SW 1271 (cell line): ENCODE measurements around the gene OAS1.
"Not testable (repeated sequence)": the region's sequence is repeated elsewhere in the genome, so short reads cannot be mapped to it uniquely, and the experiment has no call there.

Source experiments
- DNase-seq, 2 experiments: peaks; one replicate each; lab custom pipeline; 2025; lab: John Stamatoyannopoulos, UW

OAS1 gene

DNA sequence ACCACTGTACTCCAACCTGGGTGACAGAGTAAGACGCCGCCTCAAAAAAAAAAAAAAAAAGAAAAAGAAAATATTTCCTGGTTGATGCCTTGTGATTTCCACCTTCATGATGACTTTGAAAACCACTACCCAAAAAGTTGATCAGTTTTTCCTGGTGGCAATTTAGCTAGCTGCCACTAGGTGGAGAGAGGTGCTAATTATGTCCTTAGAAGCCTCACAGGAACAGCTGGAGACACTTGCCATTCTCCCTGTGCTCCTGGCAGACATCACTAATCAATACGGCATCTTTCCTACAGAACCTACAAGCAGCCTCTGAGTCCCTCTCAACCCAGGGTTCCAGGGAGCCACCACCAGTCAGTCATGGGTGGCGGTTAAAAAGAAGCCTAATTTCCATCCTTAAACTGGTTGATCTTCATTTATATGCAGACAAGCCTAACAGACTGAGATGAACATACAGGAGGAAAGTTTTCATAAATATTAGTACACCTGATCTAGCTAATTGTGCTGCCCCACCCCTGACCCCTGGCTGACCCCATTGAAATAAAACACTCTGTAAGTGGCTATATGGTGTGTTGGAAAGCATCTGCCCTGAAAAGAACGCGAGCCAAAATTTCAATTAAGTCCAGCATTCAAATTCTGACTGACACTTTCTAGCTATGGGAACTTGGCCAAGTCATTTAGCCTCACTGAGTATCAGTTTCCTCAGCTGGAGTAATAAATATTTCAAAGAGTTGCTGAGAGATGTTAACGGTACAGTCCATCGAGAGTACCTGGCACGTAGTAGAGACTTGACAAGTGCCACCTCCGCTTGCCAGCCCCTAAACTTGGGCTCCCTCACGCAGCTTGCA lies 6.2 kb upstream of the OAS1 start:
- peak; percentile 21 to 72 for DNase-seq

DNA sequence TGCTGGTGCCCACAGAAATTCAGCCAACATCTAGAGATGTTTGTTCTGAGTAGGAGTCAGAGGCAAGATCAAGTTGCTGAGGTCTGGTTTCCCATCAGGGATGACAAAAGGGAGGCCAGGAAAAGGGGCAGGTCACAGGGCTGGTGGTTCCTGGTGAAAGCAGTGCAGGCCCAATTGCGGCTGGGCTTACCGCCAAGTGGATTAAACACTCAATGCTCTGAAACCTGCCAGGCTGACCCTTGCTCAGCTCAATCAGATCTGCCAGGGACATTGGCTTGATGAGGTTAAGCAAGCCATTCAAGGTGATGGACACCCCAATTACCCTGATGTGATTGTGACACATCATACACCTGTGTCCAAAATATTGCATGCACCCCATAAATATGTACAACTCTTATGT lies 5.5 kb upstream of the OAS1 start:
- no peak for DNase-seq

DNA sequence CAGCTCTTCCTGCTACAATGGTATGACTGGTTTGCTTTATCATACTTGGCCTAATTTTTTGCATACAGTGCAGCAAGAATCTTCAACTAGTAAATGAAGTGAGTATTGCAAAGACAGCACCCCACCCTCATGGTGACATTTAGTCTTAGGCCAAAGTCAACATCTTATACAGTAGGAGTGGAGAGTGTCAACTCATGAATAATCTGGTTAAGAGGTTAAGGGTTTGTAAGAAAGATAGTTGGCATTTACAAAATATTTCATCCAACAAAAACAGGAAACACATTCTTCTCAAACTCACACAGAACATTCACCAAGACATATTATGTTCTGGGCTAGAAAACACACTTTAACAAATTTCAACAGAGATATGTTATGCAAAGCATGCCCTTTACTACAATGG lies 2.2 kb upstream of the OAS1 start:
- DNase-seq = peak in 1 of 2 experiments; percentile 11

DNA sequence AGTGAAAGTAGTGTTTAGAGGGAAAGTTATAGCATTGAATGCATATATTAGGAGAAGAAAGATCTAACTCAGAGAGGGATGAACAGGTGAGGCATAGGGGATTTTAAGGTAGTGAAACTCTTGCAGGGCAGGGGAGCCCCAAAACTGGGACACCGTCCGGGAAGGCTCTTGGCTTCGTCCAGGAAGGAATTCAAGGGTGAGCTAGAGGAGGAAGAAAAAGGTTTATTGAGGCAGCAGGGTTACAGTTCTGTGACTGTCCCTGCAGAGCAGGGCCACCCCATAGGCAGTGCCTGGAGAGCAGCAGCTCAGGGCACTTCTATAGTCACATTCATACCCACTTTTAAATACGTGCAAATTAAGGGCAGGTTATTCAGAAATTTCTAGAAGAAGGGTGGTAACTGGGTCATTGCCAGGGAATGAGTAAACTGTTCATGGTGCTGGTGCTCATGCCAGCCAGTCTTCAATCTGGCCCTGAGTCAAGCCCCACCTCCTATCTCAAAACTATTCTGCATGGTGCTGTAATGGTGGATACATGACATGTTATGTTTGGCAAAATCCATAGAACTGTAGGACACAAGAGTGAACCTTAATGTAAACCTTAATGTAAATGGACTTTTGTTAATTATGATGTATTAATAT lies 1.2 kb upstream of the OAS1 start:
- DNase-seq = no peak

DNA sequence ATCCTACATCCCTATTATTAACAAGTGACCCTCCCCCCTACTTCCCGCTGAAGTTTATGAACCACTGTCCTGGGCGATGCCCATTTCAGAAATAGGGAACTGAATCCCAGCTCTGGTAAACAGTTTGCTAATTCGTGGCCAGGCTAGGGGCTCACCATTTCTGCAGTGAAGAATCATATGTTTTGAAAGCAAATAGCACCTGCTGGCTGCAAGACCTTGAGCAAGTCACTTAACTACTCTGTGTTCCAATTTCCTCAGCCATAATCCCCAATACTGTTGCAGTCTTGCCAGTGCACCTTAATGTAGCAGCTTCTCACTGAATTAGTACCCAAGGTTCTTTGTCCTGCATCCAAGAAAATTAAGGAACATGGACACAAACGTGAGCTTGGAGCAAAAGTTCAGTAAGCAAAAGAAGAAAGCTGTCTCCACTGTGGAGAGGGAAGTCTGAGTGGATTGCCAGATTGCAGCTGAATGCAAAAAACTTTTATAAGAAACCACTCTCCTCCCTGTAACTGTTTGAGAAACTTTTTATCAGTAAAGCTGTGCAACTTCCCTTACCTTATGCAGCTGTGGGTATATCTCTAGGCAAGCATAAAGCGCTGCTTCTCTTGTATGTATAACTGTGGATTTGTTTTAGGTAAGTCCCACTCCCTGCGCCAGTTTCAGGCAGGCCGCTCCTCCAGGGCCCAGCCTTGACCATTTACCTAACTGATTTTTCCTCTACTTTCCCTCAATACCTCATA lies 824 bp downstream of the OAS1 start:
- no peak for DNase-seq

DNA sequence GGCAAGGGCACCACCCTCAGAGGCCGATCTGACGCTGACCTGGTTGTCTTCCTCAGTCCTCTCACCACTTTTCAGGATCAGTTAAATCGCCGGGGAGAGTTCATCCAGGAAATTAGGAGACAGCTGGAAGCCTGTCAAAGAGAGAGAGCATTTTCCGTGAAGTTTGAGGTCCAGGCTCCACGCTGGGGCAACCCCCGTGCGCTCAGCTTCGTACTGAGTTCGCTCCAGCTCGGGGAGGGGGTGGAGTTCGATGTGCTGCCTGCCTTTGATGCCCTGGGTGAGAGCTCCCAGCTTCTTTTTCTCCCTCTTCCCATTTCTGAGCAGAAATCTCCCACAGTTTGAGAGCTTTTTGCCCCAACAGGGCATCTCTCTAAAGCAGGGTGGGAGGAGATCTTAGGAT lies 1.8 kb downstream of the OAS1 start:
- no peak for DNase-seq

DNA sequence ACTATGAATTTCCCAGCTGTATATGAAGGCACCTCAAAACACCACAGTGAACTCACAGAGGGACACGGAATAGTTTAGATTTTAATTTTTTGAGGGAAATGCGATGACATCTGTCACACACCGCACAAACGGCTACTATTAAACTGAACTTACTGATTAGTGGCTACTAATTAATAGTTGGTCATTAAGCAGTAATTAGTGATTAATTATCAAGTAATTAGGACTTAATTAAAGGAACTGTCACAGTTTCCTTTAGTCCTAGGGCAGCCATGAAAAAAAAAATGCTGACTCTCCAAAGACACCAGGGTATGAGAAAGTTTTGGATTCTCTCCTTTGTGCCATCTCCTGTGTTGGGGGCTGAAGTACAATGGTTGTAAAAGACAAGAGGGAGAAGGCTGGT lies 2.9 kb downstream of the OAS1 start:
- DNase-seq = no peak

DNA sequence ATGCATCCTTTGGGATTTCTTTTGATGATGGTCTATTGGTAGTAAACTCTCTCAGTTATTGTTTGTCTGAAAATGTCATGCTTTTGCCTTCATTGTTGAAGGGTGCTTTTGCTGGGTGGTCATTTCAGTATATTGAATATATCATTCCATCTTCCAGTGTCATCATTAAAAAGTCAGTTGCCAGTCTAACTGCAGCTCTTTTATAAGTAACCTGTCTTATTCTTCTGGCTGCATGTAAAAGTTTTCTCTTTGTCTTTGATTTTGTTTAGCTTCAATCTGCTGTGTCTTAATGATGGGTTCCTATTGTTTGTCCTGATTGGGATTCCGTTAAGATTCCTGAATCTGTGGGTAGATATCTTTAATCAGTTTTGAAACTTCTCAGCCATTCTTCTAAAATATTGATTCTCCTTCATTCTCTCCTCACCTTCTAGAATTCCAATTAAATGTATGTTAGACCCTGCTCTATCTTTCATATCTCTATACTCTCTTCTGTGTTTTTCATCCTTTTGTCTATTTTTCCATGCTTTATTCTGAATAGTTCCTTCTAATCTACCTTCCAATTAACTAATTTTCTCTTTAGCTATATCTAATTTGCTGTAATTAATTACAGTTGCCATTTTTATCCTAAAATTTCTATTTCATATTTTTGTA lies 6.4 kb downstream of the OAS1 start:
- no peak for DNase-seq

DNA sequence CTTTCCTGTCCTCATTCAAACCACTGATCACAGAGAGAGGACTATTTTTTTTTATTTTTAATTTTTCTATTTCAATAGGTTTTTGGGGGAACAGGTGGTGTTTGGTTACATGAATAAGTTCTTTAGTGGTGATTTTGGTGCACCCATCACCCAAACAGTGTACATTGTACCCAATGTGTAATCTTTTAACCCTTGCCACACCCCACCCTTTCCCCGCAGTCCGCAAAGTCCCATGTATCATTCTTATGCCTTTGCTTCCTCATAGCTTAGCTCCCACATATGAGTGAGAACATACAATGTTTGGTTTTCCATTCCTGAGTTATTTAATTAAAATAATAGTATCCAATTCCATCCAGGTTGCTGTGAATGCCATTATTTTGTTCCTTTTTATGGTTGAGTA lies 7.1 kb downstream of the OAS1 start:
- not testable (repeated sequence) for DNase-seq

DNA sequence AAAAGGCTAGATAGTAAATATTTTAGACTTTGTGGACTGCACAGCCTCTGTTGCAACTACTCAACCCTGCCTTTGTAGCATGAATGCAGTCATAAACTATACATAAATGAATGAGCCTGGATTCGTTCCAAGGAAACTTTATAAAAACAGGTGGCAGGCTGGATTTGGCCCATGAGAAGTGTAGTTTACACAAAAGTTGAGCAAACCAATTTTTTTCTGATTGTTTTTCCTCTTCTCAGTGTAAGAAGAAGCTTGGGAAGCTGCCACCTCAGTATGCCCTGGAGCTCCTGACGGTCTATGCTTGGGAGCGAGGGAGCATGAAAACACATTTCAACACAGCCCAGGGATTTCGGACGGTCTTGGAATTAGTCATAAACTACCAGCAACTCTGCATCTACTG lies 9.5 kb downstream of the OAS1 start:
- no peak for DNase-seq

DNA sequence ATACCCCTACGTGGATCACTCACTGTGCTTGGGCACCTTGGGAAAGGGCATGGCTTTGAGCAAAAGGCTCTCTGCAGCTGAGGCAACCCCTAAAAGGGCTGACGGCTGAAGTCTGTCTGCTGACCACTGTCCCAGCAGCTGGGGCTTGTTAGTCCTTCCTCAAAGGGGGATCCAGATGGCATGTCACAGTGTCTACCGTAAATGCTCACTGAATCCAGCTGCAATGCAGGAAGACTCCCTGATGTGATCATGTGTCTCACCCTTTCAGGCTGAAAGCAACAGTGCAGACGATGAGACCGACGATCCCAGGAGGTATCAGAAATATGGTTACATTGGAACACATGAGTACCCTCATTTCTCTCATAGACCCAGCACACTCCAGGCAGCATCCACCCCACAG lies 12.4 kb downstream of the OAS1 start:
- no peak for DNase-seq

DNA sequence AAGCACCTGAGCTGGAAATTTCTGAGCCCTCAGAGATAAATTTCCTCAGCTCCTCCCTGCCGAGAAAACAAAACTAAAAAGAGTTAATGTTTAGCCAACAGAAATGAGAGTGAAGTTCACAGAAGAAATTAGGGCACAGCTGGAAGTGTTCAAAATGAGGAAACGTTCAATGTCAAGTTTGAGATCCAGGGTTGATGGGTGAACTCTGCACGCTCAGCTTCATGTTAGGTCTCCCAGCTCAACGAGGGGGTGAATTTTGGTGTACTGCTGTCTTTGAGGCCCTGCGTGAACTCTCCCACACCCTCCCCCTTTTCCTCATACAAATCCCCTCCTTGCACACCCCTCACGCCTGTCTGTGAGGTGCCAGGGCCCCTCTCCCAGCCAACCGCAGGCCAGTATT lies 18.2 kb downstream of the OAS1 start:
- DNase-seq = no peak

DNA sequence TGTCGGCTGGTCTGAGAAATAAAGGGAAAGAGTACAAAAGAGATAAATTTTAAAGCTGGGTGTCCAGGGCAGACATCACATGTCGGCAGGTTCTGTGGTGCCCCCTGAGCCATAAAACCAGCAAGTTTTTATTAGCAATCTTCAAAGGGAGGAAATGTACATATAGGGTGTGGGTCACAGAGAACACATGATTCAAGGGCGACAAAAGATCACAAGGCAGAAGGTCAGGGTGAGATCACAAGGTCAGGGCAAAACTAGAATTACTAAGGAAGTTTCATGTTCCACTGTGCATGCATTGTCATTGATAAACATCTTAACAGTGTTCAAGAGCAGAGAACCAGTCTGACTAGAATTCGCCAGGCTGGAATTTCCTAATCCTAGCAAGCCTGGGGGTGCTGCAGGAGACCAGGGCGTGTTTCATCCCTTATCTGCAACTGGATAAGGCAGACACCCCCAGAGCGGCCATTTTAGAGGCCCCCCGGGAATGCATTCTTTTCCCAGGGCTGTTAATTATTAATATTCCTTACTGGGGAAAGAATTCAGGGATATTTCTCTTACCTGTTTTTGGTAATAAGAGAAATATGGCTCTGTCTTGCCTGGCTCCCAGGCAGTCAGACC lies 19.8 kb downstream of the OAS1 start:
- not testable (repeated sequence) for DNase-seq

DNA sequence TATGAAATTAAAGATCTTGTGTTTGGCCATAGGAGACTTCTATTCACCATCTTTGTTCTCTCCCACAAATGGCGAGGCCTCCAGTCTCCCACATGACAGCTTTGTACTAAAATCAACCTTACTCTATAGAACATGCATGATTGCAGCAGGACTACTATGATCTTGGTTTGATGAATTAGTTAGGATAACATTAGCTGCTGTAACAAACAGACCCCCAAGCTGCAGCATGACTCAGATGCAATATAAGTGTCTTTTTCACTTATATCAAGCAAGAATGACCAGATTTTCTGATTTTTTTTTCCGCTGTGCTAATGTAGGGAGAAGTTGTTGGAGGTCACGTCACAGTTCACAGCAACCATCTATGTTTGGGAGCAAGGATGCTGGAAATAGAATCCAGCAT lies 20.7 kb downstream of the OAS1 start:
- no peak for DNase-seq

DNA sequence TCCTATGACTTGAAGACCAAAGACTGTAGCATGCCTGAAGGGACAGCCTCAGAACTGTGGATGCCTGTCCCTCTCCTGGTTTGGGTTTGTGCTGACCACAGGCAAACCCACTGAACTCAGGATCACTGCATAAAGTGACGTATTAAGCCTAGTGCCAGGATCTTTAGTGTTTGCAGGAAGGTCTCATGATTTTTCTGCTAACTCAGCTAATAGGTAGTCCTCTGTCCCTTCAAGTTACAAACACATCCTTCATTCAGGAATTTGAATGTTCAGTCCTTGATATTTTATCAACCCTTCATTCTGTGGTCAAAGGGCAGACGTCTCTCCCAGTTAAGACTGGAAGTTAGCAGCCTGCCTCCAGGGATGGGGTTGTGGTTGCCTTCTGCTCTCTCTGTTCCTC lies 21.2 kb downstream of the OAS1 start:
- DNase-seq = no peak

DNA sequence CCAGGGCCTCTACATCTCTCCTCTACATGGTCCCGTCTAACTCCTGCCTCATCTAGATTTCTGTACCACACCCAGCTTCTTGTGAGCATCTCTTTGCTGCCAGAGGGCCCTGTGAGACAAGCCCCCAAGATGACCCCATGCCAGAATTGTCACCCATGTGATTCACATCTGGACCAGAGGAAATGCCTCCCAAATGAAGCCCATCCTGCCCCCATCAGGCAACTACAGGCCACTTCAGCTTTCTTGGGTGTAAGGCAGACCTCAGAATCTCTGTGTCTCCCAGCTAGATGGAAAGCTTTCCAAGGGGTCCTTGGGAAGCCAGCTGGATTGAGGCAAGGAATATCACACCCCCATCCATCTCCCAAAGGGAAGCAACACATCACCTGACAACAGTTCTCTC lies 22.2 kb downstream of the OAS1 start:
- DNase-seq = no peak

DNA sequence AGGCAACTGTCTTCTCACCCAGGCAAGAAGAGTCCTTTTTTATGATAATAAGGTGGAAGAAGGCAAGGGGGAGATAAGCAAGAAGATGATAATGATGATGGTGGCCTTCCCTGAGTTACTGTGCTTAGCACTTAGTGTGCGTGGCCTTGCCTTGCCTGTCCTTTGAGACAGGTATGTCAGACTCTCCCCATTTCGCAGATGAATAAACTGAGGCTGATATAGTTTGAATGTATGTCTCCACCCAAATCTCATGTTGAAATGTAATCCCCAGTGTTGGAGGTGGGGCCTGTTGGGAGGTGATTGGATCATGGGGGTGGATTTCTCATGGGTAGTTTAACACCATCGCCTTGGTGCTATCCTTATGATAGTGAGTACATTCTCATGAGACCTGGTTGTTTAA lies 23.0 kb downstream of the OAS1 start:
- DNase-seq = no peak

DNA sequence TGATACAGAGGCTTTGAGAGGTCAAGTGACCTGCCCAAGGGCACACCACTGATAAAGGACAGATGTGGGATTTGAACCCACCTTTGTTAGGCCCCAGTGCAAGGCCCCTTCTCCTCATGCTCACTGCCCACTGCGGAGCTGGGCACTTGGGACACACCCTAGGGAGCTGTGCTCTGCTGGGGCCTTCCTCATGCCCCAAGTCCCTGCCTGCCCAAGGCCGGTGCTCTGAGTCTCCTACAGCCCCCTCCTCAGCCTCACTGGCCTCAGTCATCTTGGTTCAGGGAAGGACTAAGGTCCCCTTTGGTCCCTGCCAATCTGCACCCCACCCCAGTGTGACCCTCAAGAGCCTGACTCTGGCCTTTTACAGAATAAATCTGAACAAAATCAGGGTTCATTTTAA lies 23.6 kb downstream of the OAS1 start:
- DNase-seq = no peak

DNA sequence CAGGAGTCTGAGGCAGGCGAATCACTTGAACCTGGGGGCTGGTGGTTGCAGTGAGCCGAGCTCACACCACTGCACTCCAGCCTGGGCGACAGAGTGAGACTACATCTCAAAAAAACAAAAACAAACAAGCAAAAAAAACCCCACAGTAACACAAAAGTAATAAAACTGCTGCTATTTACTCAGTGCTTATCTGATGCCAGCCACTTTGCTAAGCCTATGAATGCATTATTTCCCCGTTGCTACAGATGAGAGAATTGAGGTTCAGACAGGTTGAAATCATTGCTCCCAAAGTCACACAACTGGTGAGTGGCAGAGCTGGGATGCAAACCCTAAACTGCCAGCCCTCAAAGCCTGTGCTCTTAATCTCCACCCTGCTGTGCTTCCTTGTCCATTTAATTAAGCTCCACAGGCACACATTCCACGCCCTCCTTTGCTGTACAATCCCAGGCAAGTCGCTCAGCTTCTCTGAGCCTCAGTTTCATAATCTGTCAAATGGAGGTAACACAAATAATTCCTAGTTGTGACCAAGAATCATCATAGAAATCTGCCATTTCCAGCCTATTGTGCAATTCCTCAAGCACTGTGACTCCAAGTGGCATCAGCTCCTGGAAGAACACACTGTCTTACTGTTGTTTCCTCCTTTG lies 25.8 kb downstream of the OAS1 start:
- DNase-seq = no peak

DNA sequence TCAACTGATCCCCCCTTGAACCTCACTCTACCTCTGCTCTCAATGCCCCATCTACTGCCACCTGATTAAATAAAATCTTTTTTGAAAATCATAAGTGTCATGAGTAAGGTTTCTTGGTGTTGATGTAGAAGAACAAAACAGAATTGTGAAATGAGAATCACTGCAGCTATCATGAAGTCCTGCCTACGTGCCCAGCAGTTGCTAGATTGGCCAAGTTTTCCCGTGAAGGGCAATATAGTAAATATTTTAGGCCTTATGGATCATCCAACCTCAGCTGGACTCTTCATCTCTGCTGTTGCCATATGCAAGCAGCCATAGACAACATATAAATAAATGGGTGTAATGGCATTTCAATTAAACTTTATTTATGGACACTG lies 26.4 kb downstream of the OAS1 start:
- no peak for DNase-seq

DNA sequence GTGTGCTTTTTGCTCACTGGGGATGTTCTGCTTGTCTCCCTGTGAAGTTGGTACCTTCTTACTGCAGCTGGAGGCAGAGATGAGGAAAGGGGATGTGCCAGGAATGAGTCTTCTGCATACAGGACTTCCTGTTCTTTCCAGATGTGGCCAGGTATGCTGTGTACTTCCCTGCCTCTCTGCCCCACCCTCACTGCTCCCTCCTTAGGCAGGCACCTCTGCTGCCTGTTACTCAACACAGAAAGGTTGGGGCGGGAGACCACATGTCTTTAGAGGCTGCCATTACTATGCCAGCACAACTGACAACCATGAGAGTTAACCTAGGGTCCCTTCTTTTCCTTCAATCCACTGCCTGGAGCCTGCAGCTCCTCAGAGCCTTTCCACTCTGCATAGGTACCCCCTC lies 29.5 kb downstream of the OAS1 start:
- DNase-seq = no peak

DNA sequence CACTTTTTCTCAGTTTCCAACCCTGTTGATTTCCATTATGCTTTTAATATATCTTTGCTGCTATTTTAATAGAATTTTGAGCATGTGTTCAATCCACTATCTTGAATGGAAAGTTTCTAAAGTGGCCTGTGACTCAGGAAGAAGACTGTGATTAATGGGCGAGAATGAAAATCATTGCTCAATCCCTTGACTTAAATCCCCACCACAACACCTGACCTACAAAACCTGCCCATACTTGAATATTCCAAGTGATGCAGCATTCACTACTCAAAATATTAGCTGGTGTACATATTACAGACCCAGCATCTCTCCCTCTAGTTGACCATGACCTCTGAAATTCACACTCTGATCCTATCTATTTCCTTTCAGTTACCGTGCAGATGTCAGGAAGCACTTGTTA lies 30.2 kb downstream of the OAS1 start:
- no peak for DNase-seq
